Inflammatory macrophage treated with lipopolysaccharide for 1 hour (primary cell): ENCODE measurements around the gene GDPD5.

ENCODE experiments used
- DNase-seq, 2 donors: peaks; one replicate each; pipeline ENCODE4 v3.0.0-alpha.2; 2020 to 2022

The GDPD5 gene

GRCh38 chr11:75487365-75487764 is 38.4 kb downstream of the GDPD5 start:
- DNase-seq = no peak

- no peak for DNase-seq
Measured at GRCh38 chr11:75485742-75486141, 40.0 kb downstream of the GDPD5 start.

- DNase-seq = no peak
Measured at GRCh38 chr11:75482931-75483469, 42.7 kb downstream of the GDPD5 start.

- peak; percentile 51 to 69 for DNase-seq
Measured at GRCh38 chr11:75481922-75482606, 43.7 kb downstream of the GDPD5 start.

- peak; percentile 12 to 43 for DNase-seq
Measured at GRCh38 chr11:75481223-75481921, 44.4 kb downstream of the GDPD5 start.

- DNase-seq = peak in 1 of 2 donors; percentile 74
Measured at GRCh38 chr11:75480185-75481175, 45.3 kb downstream of the GDPD5 start.

GRCh38 chr11:75479597-75480145 is 46.1 kb downstream of the GDPD5 start:
- DNase-seq = no peak

- DNase-seq = no peak
Measured at GRCh38 chr11:75478783-75479596, 46.8 kb downstream of the GDPD5 start.

- no peak for DNase-seq
Measured at GRCh38 chr11:75477614-75477935, 48.2 kb downstream of the GDPD5 start.

- DNase-seq = no peak
Measured at GRCh38 chr11:75476739-75477613, 48.8 kb downstream of the GDPD5 start.

- DNase-seq = peak in 1 of 2 donors; percentile 7
Measured at GRCh38 chr11:75475767-75476650, 49.7 kb downstream of the GDPD5 start.

- peak in 1 of 2 donors; percentile 33 for DNase-seq
Measured at GRCh38 chr11:75474878-75475766, 50.6 kb downstream of the GDPD5 start.

- peak; percentile 16 to 26 for DNase-seq
Measured at GRCh38 chr11:75474240-75474639, 51.5 kb downstream of the GDPD5 start.

- DNase-seq = no peak
Measured at GRCh38 chr11:75473684-75474083, 52.1 kb downstream of the GDPD5 start.

- no peak for DNase-seq
Measured at GRCh38 chr11:75472081-75472732, 53.5 kb downstream of the GDPD5 start.

- no peak for DNase-seq
Measured at GRCh38 chr11:75471176-75471973, 54.4 kb downstream of the GDPD5 start.

- DNase-seq = no peak
Measured at GRCh38 chr11:75470476-75471080, 55.2 kb downstream of the GDPD5 start.
